Neuronal stem cell (in vitro differentiated cells): ENCODE measurements around the gene EYS.
A peak's percentile ranks its signal among the peaks of the same experiment; 100 is the strongest.

Source experiments
- DNase-seq: peaks from one replicate; pipeline ENCODE4 v3.0.0-alpha.2; 2013; ENCODE audit warnings: low spot score
- H2AFZ ChIP-seq: one replicate; pipeline ENCODE4 v1.6.1; 2013; ENCODE audit warnings: mild to moderate bottlenecking, low read length, inconsistent platforms
- H2AK5ac ChIP-seq: 2 replicates; pipeline ENCODE4 v1.6.1; 2013; ENCODE audit warnings: low read depth, mild to moderate bottlenecking, inconsistent platforms, low read length, moderate library complexity, mixed read lengths
- H2BK120ac ChIP-seq: 2 replicates; pipeline ENCODE4 v1.6.1; 2013; ENCODE audit warnings: low read depth, mild to moderate bottlenecking, inconsistent platforms, low read length, moderate library complexity, mixed read lengths
- H2BK12ac ChIP-seq: one replicate; pipeline ENCODE4 v1.6.1; 2013; ENCODE audit warnings: low read length, inconsistent platforms
- H2BK15ac ChIP-seq: 2 replicates; pipeline ENCODE4 v1.6.1; 2013; ENCODE audit warnings: mild to moderate bottlenecking, low read length, inconsistent platforms, mixed read lengths
- H2BK5ac ChIP-seq: one replicate; pipeline ENCODE4 v1.6.1; 2013; ENCODE audit warnings: inconsistent platforms, mild to moderate bottlenecking, low read length, moderate library complexity
- H3K14ac ChIP-seq: one replicate; pipeline ENCODE4 v1.6.1; 2013; ENCODE audit warnings: low read length, inconsistent platforms
- H3K18ac ChIP-seq: 2 replicates; pipeline ENCODE4 v1.6.1; 2013; ENCODE audit warnings: low read length, inconsistent platforms
- H3K23ac ChIP-seq: 2 replicates; pipeline ENCODE4 v1.6.1; 2013; ENCODE audit warnings: low read depth, mild to moderate bottlenecking, mixed read lengths, low read length, inconsistent platforms; ENCODE audit not compliant: poor library complexity
- H3K27ac ChIP-seq: replicated peaks from 3 replicates; pipeline ENCODE4 v1.5.1; 2013; ENCODE audit warnings: low read length, inconsistent platforms
- H3K27me3 ChIP-seq, 3 experiments: 2 replicates each; pipeline ENCODE4 v1.6.1; 2013; ENCODE audit warnings: low read length in 3 of 3, mild to moderate bottlenecking in 2 of 3, inconsistent platforms in 1 of 3, low read depth in 1 of 3, mixed read lengths in 1 of 3, moderate library complexity in 1 of 3; ENCODE audit not compliant: control insufficient read depth in 3 of 3, insufficient read depth in 3 of 3
- H3K36me3 ChIP-seq, 2 donors: replicated peaks in 1 of 2; 2 replicates each; pipeline ENCODE4 v1.6.1; 2013; ENCODE audit warnings: low read length in 2 of 2; ENCODE audit not compliant: control insufficient read depth in 2 of 2, insufficient read depth in 2 of 2
- H3K4ac ChIP-seq: 2 replicates; pipeline ENCODE4 v1.6.1; 2013; ENCODE audit warnings: inconsistent platforms, mild to moderate bottlenecking, low read length, moderate library complexity
- H3K4me1 ChIP-seq, 2 donors: 1 replicate in 1 of 2; 2 replicates in 1 of 2; pipeline ENCODE4 v1.6.1; 2013; ENCODE audit warnings: low read length in 2 of 2, low read depth in 1 of 2; ENCODE audit not compliant: control insufficient read depth in 2 of 2, insufficient read depth in 1 of 2
- H3K4me2 ChIP-seq: one replicate; pipeline ENCODE4 v1.6.1; 2013; ENCODE audit warnings: mild to moderate bottlenecking, low read length, inconsistent platforms; ENCODE audit not compliant: insufficient read depth, poor library complexity, severe bottlenecking
- H3K4me3 ChIP-seq, 2 donors: 2 replicates each; pipeline ENCODE4 v1.5.1; 2013; ENCODE audit warnings: low read length in 2 of 2, mild to moderate bottlenecking in 2 of 2, inconsistent platforms in 1 of 2, moderate library complexity in 1 of 2
- H3K79me1 ChIP-seq: one replicate; pipeline ENCODE4 v1.6.1; 2013; ENCODE audit warnings: low read depth, mild to moderate bottlenecking, inconsistent platforms, low read length, moderate library complexity
- H3K9ac ChIP-seq: one replicate; pipeline ENCODE4 v1.6.1; 2013; ENCODE audit warnings: mild to moderate bottlenecking, low read depth, low read length, inconsistent platforms; ENCODE audit not compliant: poor library complexity
- H3K9me3 ChIP-seq, 2 donors: replicated peaks in 1 of 2; 2 replicates each; pipeline versions ENCODE3 to v1.6.1; 2013; ENCODE audit warnings: low read length in 2 of 2, mild to moderate bottlenecking in 2 of 2, inconsistent platforms in 1 of 2, low read depth in 1 of 2, mixed read lengths in 1 of 2, moderate library complexity in 1 of 2; ENCODE audit not compliant: control insufficient read depth in 2 of 2, insufficient read depth in 1 of 2
- H4K8ac ChIP-seq: one replicate; pipeline ENCODE4 v1.6.1; 2013; ENCODE audit warnings: low read depth, mild to moderate bottlenecking, inconsistent platforms, low read length, moderate library complexity
- H4K91ac ChIP-seq: one replicate; pipeline ENCODE4 v1.6.1; 2013; ENCODE audit warnings: low read length, low read depth, mild to moderate bottlenecking, inconsistent platforms; ENCODE audit not compliant: poor library complexity
- WGBS, 2 donors: extraction: QIAGEN DNeasy Blood & Tissue Kit; methylation state at CpG; one replicate each; pipeline ENCODE4 v1.1.7; 2013; ENCODE audit warnings: missing lambda C conversion rate in 2 of 2, mixed read lengths in 1 of 2; ENCODE audit not compliant: insufficient read length in 2 of 2, insufficient replicate concordance in 1 of 2; ENCODE audit errors: extremely low coverage in 2 of 2; 5-methylcytosine and 5-hydroxymethylcytosine counted together

Gene EYS

GRCh38 chr6:64064919-64065318, 1642.1 kb downstream of the EYS start:
- H3K18ac ChIP-seq, result no peak overlapping the region
- H3K79me1 ChIP-seq, result no peaks in the 10 kb centered on the region
- H3K4me3 ChIP-seq, result no peak overlapping the region
- H3K23ac ChIP-seq, result no peak overlapping the region
- WGBS, 2 donors, result no CpG with 5 or more reads among the region's 1 CpG
- no peak overlapping the region for H3K4ac ChIP-seq
- no peak overlapping the region for H3K4me2 ChIP-seq
- peak overlapping the region; percentile 24 for H2AFZ ChIP-seq
- no peak for DNase-seq
- no peak overlapping the region for H3K9ac ChIP-seq
- H3K36me3 ChIP-seq, result no peaks in the 10 kb centered on the region
- no peak overlapping the region for H4K8ac ChIP-seq
- H3K27ac ChIP-seq, result no peak overlapping the region
- H2BK12ac ChIP-seq, result no peak overlapping the region
- H3K27me3 ChIP-seq, result no peaks in the 10 kb centered on the region
- no peak overlapping the region for H4K91ac ChIP-seq
- H3K9me3 ChIP-seq, result peaks cover 0 to 3% of the 10 kb centered on the region in 2 donors
- no peak overlapping the region for H2BK5ac ChIP-seq
- no peak overlapping the region for H2AK5ac ChIP-seq
- no peak overlapping the region for H3K14ac ChIP-seq
- no peak overlapping the region for H2BK120ac ChIP-seq
- H3K4me1 ChIP-seq, result no peaks in the 10 kb centered on the region
- no peak overlapping the region for H2BK15ac ChIP-seq

GRCh38 chr6:64062960-64063683, 1643.9 kb downstream of the EYS start:
- Histone ChIP-seq H2AK5ac (no peak overlapping the region), H2BK5ac (no peak overlapping the region)

GRCh38 chr6:64054861-64055260, 1652.2 kb downstream of the EYS start:
- Histone ChIP-seq H3K23ac (no peak overlapping the region), H3K36me3 (no peaks in the 10 kb centered on the region), H3K4me3 (no peak overlapping the region), H2BK5ac (no peak overlapping the region), H2BK12ac (no peak overlapping the region), H2BK120ac (no peak overlapping the region), H4K91ac (no peak overlapping the region), H4K8ac (no peak overlapping the region), H3K4ac (no peak overlapping the region), H2BK15ac (no peak overlapping the region), H3K27me3 (no peaks in the 10 kb centered on the region), H2AK5ac (no peak overlapping the region), H3K9ac (no peak overlapping the region), H3K4me2 (no peak overlapping the region), H3K27ac (no peak overlapping the region), H3K14ac (no peak overlapping the region), H3K79me1 (no peaks in the 10 kb centered on the region), H3K4me1 (peaks cover 0 to 4% of the 10 kb centered on the region in 2 donors), H3K18ac (no peak overlapping the region), H3K9me3 (no peaks in the 10 kb centered on the region), H2AFZ (no peak overlapping the region)
- WGBS, 2 donors, result no CpG with 5 or more reads among the region's 1 CpG
- no peak for DNase-seq

More at GRCh38 chr6:64062960-64063683, 1643.9 kb downstream of the EYS start:
- no peak overlapping the region for H4K91ac ChIP-seq
- no peak overlapping the region for H2AFZ ChIP-seq
- H3K36me3 ChIP-seq, result no peaks in the 10 kb centered on the region
- WGBS, 2 donors, result no CpG with 5 or more reads among the region's 5 CpGs
- no peak overlapping the region for H2BK120ac ChIP-seq
- no peak overlapping the region for H3K4me2 ChIP-seq
- no peak overlapping the region for H3K14ac ChIP-seq
- no peaks in the 10 kb centered on the region for H3K4me1 ChIP-seq
- H3K27ac ChIP-seq, result no peak overlapping the region
- no peaks in the 10 kb centered on the region for H3K27me3 ChIP-seq
- H3K9me3 ChIP-seq, result no peaks in the 10 kb centered on the region
- no peak overlapping the region for H3K23ac ChIP-seq
- no peak overlapping the region for H2BK15ac ChIP-seq
- no peak overlapping the region for H3K4ac ChIP-seq
- no peaks in the 10 kb centered on the region for H3K79me1 ChIP-seq
- DNase-seq, result no peak
- H2BK12ac ChIP-seq, result no peak overlapping the region
- no peak overlapping the region for H3K9ac ChIP-seq
- H3K18ac ChIP-seq, result no peak overlapping the region
- H4K8ac ChIP-seq, result no peak overlapping the region
- no peak overlapping the region for H3K4me3 ChIP-seq

GRCh38 chr6:64050590-64050989, 1656.4 kb downstream of the EYS start:
- no peak for DNase-seq

More at GRCh38 chr6:64050590-64050989, 1656.4 kb downstream of the EYS start:
- Histone ChIP-seq H3K79me1 (no peaks in the 10 kb centered on the region), H3K4ac (no peak overlapping the region), H3K4me3 (no peak overlapping the region), H4K91ac (no peak overlapping the region), H2BK5ac (no peak overlapping the region), H3K4me2 (no peak overlapping the region), H3K27ac (no peak overlapping the region), H3K18ac (no peak overlapping the region), H2BK12ac (no peak overlapping the region), H2BK15ac (no peak overlapping the region), H3K4me1 (peaks cover 1 to 15% of the 10 kb centered on the region in 2 donors), H4K8ac (no peak overlapping the region), H2AK5ac (no peak overlapping the region), H2BK120ac (no peak overlapping the region), H3K14ac (no peak overlapping the region), H3K27me3 (no peaks in the 10 kb centered on the region), H2AFZ (peak overlapping the region; percentile 11), H3K9ac (no peak overlapping the region), H3K23ac (no peak overlapping the region), H3K9me3 (no peaks in the 10 kb centered on the region), H3K36me3 (no peaks in the 10 kb centered on the region)
- WGBS, 2 donors, result no CpG with 5 or more reads among the region's 1 CpG
